ENCODE measurements around the gene EFCAB9.

EFCAB9 gene

GRCh38 chr5:172182291-172182690, 11.7 kb upstream of the EFCAB9 start:
- no peak for DNase-seq (ENCODE audit: extremely low read depth, low read depth)

GRCh38 chr5:172183881-172184280, 10.1 kb upstream of the EFCAB9 start:
- DNase-seq (ENCODE audit: extremely low read depth, low read depth) = no peak
- no peak for TF ChIP-seq CTCF (IDR thresholded peaks at IDR 0.05; ENCODE audit: low read depth, low read length)

More at GRCh38 chr5:172182291-172182690, 11.7 kb upstream of the EFCAB9 start:
- TF ChIP-seq CTCF (IDR thresholded peaks at IDR 0.05; ENCODE audit: low read depth, low read length) = no peak

- no peak for DNase-seq (ENCODE audit: extremely low read depth, low read depth)
These were observed 8.9 kb upstream of the EFCAB9 start for GRCh38 chr5:172185096-172185461.

GRCh38 chr5:172186114-172186695, 7.8 kb upstream of the EFCAB9 start:
- no peak for DNase-seq (ENCODE audit: extremely low read depth, low read depth)
- TF ChIP-seq CTCF (IDR thresholded peaks at IDR 0.05; ENCODE audit: low read depth, low read length) = no peak

More at GRCh38 chr5:172185096-172185461, 8.9 kb upstream of the EFCAB9 start:
- no peak for TF ChIP-seq CTCF (IDR thresholded peaks at IDR 0.05; ENCODE audit: low read depth, low read length)

GRCh38 chr5:172187118-172188032, 6.6 kb upstream of the EFCAB9 start:
- TF ChIP-seq CTCF (IDR thresholded peaks at IDR 0.05; ENCODE audit: low read depth, low read length) = no peak
- DNase-seq (ENCODE audit: extremely low read depth, low read depth) = peak; percentile 29

- TF ChIP-seq CTCF (IDR thresholded peaks at IDR 0.05; ENCODE audit: low read depth, low read length) = peak; percentile 84
- DNase-seq (ENCODE audit: extremely low read depth, low read depth) = peak; percentile 83
These were observed 5.7 kb upstream of the EFCAB9 start, which contains the start of gene STK10 for GRCh38 chr5:172188033-172188892. TSS of gene STK10 (minus strand) at chr5:172188224. CDS start at chr5:172188042, 182 bp downstream.
